Cardiac fibroblast (primary cell): ENCODE data around the gene KRT20.

Source experiments
- DNase-seq, 2 donors: peaks; one replicate each; pipeline versions ENCODE4 v3.0.0 to v3.0.0-alpha.2; 2010; ENCODE audit warnings: low read depth in 2 of 2
- H3K4me3 ChIP-seq, 2 donors: replicated peaks in 1 of 2; 1 replicate in 1 of 2; 2 replicates in 1 of 2; pipeline ENCODE4 v1.5.1; 2011; ENCODE audit warnings: low read depth in 2 of 2, low read length in 2 of 2, mild to moderate bottlenecking in 2 of 2, moderate library complexity in 1 of 2
- CTCF ChIP-seq: IDR thresholded peaks from one replicate; pipeline ENCODE4 v1.5.1; 2011; ENCODE audit warnings: low read depth, mild to moderate bottlenecking, low read length, inconsistent platforms

The KRT20 gene

GRCh38 chr17:40909755-40910154 lies 24.7 kb upstream of the KRT20 start:
- H3K4me3 ChIP-seq, result no peak overlapping the region
- no peak for TF ChIP-seq CTCF
- peak; percentile 63 to 80 for DNase-seq

- TF ChIP-seq CTCF, result peak; percentile 74
Measured at GRCh38 chr17:40909351-40909750, 24.3 kb upstream of the KRT20 start.

GRCh38 chr17:40906613-40907012 lies 21.6 kb upstream of the KRT20 start:
- H3K4me3 ChIP-seq, result no peak overlapping the region
- no peak for TF ChIP-seq CTCF
- DNase-seq, result no peak

More at GRCh38 chr17:40909351-40909750, 24.3 kb upstream of the KRT20 start:
- no peak overlapping the region for H3K4me3 ChIP-seq
- DNase-seq, result peak; percentile 97 to 98

- no peak for TF ChIP-seq CTCF
- DNase-seq, result no peak
- H3K4me3 ChIP-seq, result no peak overlapping the region
Measured at GRCh38 chr17:40905370-40905769, 20.3 kb upstream of the KRT20 start.

- DNase-seq, result peak in 1 of 2 donors; percentile 22
- no peak overlapping the region for H3K4me3 ChIP-seq
- no peak for TF ChIP-seq CTCF
Measured at GRCh38 chr17:40903129-40903847, 18.2 kb upstream of the KRT20 start.

- no peak for TF ChIP-seq CTCF
- DNase-seq, result no peak
Measured at GRCh38 chr17:40902498-40902897, 17.5 kb upstream of the KRT20 start.

More at GRCh38 chr17:40902498-40902897, 17.5 kb upstream of the KRT20 start:
- H3K4me3 ChIP-seq, result no peak overlapping the region
